Measurements from ENCODE around the gene IL1RL2.

DNA sequence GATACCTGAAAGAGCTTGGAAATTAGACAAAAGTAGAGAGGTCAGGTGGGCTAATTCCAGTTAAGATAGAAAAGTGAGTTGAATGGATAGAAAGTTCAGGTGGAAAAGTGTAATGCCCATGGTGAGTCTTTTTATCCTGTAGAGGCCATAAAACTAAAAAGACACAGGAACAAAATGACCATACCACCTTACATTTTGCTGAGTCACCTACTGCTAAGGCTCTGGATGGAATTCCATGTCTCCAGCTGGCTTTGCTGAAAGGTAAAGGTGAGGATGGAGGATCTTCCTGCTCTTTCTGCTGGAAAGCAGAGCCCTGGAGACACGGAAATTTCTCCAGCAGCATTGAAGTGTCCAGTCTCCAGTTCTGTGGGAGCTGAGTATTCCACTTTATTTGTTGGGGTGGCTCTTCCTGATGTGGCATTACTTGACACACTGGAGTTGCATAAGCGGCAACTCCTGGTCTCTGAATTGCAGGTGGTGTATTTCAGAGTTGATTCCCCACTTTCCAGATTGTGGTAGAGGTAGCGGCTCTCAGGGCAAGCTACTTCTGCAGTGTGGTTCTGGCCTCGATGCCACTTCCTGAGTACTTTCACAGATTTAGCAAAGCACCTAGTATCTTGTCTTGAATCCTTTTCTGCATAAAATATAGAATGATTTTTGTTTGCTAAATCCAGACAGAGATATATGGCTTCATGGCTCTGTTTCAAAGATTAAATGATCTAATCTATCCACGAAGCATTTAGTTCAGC lies 10.7 kb downstream of the IL1RL2 start:
- TF ChIP-seq POLR2A (IDR thresholded peaks at IDR 0.05; ENCODE audit: low read length) (no peak), GATA1 (IDR thresholded peaks at IDR 0.05; ENCODE audit: low read depth, low read length) (no peak)
